Astrocyte (in vitro differentiated cells and primary cell): ENCODE results near the gene RO60. TPM values are rescaled to one million over a fixed set of nuclear protein-coding genes. Genes with fewer than 3 reads are reported as not detected.
A peak's percentile ranks its signal among the peaks of the same experiment; 100 is the strongest.

ENCODE experiments used
- DNase-seq: peaks from one replicate; pipeline ENCODE4 v3.0.0-alpha.2; 2010; ENCODE audit warnings: low read depth
- FAIRE-seq: peaks from 2 replicates; lab custom pipeline; 2011; peaks lifted over from hg19 to GRCh38; lab: Jason Lieb, UNC
- H2AFZ ChIP-seq: 2 replicates; pipeline ENCODE4 v1.6.0; 2012; ENCODE audit warnings: low read depth, low read length, inconsistent platforms
- H3K27ac ChIP-seq: 2 replicates; pipeline ENCODE4 v1.5.1; 2011; ENCODE audit warnings: low read depth, low read length, inconsistent platforms
- H3K27me3 ChIP-seq: 2 replicates; pipeline ENCODE4 v1.6.0; 2011; ENCODE audit warnings: low read length, inconsistent platforms; ENCODE audit not compliant: insufficient read depth
- H3K36me3 ChIP-seq: 2 replicates; pipeline ENCODE4 v1.5.1; 2011; ENCODE audit warnings: low read length, inconsistent platforms; ENCODE audit not compliant: insufficient read depth
- H3K4me1 ChIP-seq: 2 replicates; pipeline ENCODE4 v1.5.1; 2011; ENCODE audit warnings: low read length, inconsistent platforms; ENCODE audit not compliant: insufficient read depth
- H3K4me2 ChIP-seq: 2 replicates; pipeline ENCODE4 v1.6.0; 2012; ENCODE audit warnings: low read length, inconsistent platforms
- H3K4me3 ChIP-seq: 2 replicates; pipeline ENCODE4 v1.5.1; 2011; ENCODE audit warnings: low read depth, mild to moderate bottlenecking, low read length, inconsistent platforms; ENCODE audit not compliant: insufficient read depth
- H3K79me2 ChIP-seq: 2 replicates; pipeline ENCODE4 v1.6.0; 2012; ENCODE audit warnings: mild to moderate bottlenecking, low read length, inconsistent platforms; ENCODE audit not compliant: insufficient read depth
- H3K9ac ChIP-seq: 2 replicates; pipeline ENCODE4 v1.6.0; 2012; ENCODE audit warnings: mild to moderate bottlenecking, low read length, inconsistent platforms
- H3K9me3 ChIP-seq: 2 replicates; pipeline ENCODE4 v1.5.1; 2012; ENCODE audit warnings: low read depth, mild to moderate bottlenecking, low read length, inconsistent platforms; ENCODE audit not compliant: insufficient read depth
- H4K20me1 ChIP-seq: 2 replicates; pipeline ENCODE4 v1.6.0; 2012; ENCODE audit warnings: low read length, inconsistent platforms; ENCODE audit not compliant: insufficient read depth
- H3K27ac Mint-ChIP-seq: one replicate; pipeline ENCODE4 v1.8.0; 2021; ENCODE audit warnings: mild to moderate bottlenecking, mixed read lengths; ENCODE audit not compliant: unreplicated experiment
- H3K27me3 Mint-ChIP-seq: one replicate; pipeline ENCODE4 v1.8.0; 2021; ENCODE audit warnings: low read depth, mixed read lengths; ENCODE audit not compliant: unreplicated experiment
- H3K36me3 Mint-ChIP-seq: one replicate; pipeline ENCODE4 v1.8.0; 2021; ENCODE audit warnings: low read depth, mixed read lengths; ENCODE audit not compliant: unreplicated experiment
- H3K4me1 Mint-ChIP-seq: one replicate; pipeline ENCODE4 v1.8.0; 2021; ENCODE audit warnings: low read depth, mixed read lengths; ENCODE audit not compliant: unreplicated experiment
- H3K4me3 Mint-ChIP-seq: one replicate; pipeline ENCODE4 v1.8.0; 2021; ENCODE audit warnings: mild to moderate bottlenecking, moderate library complexity, mixed read lengths; ENCODE audit not compliant: unreplicated experiment
- H3K9me3 Mint-ChIP-seq: one replicate; pipeline ENCODE4 v1.8.0; 2021; ENCODE audit warnings: mild to moderate bottlenecking, mixed read lengths; ENCODE audit not compliant: unreplicated experiment
- CTCF ChIP-seq: IDR thresholded peaks from 2 replicates; pipeline ENCODE4 v1.5.1; 2011; ENCODE audit warnings: low read depth, mild to moderate bottlenecking, inconsistent platforms, low read length, moderate library complexity; ENCODE audit not compliant: insufficient read depth
- EZH2 ChIP-seq: IDR thresholded peaks from 2 replicates; pipeline ENCODE4 v1.6.1; 2012; ENCODE audit warnings: mild to moderate bottlenecking, low read length, inconsistent platforms; ENCODE audit not compliant: insufficient read depth
- total RNA-seq: library from RNA; stranded (reverse); gene quantifications from 2 replicates; pipeline ENCODE4 v1.2.1, GENCODE V29; 2021

Gene RO60
- total RNA-seq, 1 donor from 2014 or later, result 134 TPM

GRCh38 chr1:193019442-193020026 is 39.9 kb upstream of the RO60 start:
- H3K27ac ChIP-seq, result no peak overlapping the region
- no peak overlapping the region for H3K4me2 ChIP-seq
- H3K36me3 Mint-ChIP-seq, result no peaks in the 10 kb centered on the region
- H3K9me3 Mint-ChIP-seq, result no peaks in the 10 kb centered on the region
- H2AFZ ChIP-seq, result no peak overlapping the region
- H3K4me1 Mint-ChIP-seq, result peaks cover 2% of the 10 kb centered on the region
- H4K20me1 ChIP-seq, result no peaks in the 10 kb centered on the region
- H3K9ac ChIP-seq, result no peak overlapping the region
- H3K79me2 ChIP-seq, result no peaks in the 10 kb centered on the region
- H3K4me3 ChIP-seq, result no peak overlapping the region
- H3K27ac Mint-ChIP-seq, result no peak overlapping the region
- FAIRE-seq (peak; percentile 9), DNase-seq (peak; percentile 34)
- H3K36me3 ChIP-seq, result peaks cover 5% of the 10 kb centered on the region
- H3K27me3 ChIP-seq, result no peaks in the 10 kb centered on the region
- no peaks in the 10 kb centered on the region for H3K9me3 ChIP-seq
- TF ChIP-seq CTCF (peak; percentile 36), EZH2 (no peak)
- no peak overlapping the region for H3K4me3 Mint-ChIP-seq
- peaks cover 2% of the 10 kb centered on the region for H3K4me1 ChIP-seq
- no peaks in the 10 kb centered on the region for H3K27me3 Mint-ChIP-seq

GRCh38 chr1:193025218-193025617 is 34.2 kb upstream of the RO60 start:
- no peaks in the 10 kb centered on the region for H4K20me1 ChIP-seq
- H2AFZ ChIP-seq, result no peak overlapping the region
- no peak overlapping the region for H3K4me2 ChIP-seq
- Mint-ChIP-seq H3K27ac (no peak overlapping the region), H3K27me3 (no peaks in the 10 kb centered on the region), H3K4me1 (no peaks in the 10 kb centered on the region), H3K4me3 (no peak overlapping the region), H3K36me3 (no peaks in the 10 kb centered on the region), H3K9me3 (no peaks in the 10 kb centered on the region)
- TF ChIP-seq CTCF, result no peak
- no peak for TF ChIP-seq EZH2
- H3K9ac ChIP-seq, result no peak overlapping the region
- H3K4me1 ChIP-seq, result no peaks in the 10 kb centered on the region
- no peaks in the 10 kb centered on the region for H3K9me3 ChIP-seq
- no peak for FAIRE-seq
- H3K27me3 ChIP-seq, result no peaks in the 10 kb centered on the region
- DNase-seq, result no peak
- peaks cover 2% of the 10 kb centered on the region for H3K79me2 ChIP-seq
- H3K36me3 ChIP-seq, result peaks cover 20% of the 10 kb centered on the region
- H3K4me3 ChIP-seq, result no peak overlapping the region
- no peak overlapping the region for H3K27ac ChIP-seq

GRCh38 chr1:193030280-193030679 is 29.1 kb upstream of the RO60 start:
- FAIRE-seq (no peak), DNase-seq (no peak)
- H3K27ac Mint-ChIP-seq, result no peak overlapping the region
- peaks cover 6% of the 10 kb centered on the region for H3K36me3 Mint-ChIP-seq
- H3K4me1 ChIP-seq, result no peaks in the 10 kb centered on the region
- no peaks in the 10 kb centered on the region for H3K9me3 ChIP-seq
- H3K4me1 Mint-ChIP-seq, result no peaks in the 10 kb centered on the region
- no peaks in the 10 kb centered on the region for H3K9me3 Mint-ChIP-seq
- TF ChIP-seq CTCF (no peak), EZH2 (no peak)
- no peak overlapping the region for H3K4me3 ChIP-seq
- no peaks in the 10 kb centered on the region for H3K27me3 ChIP-seq
- H2AFZ ChIP-seq, result no peak overlapping the region
- no peak overlapping the region for H3K27ac ChIP-seq
- no peaks in the 10 kb centered on the region for H4K20me1 ChIP-seq
- no peaks in the 10 kb centered on the region for H3K27me3 Mint-ChIP-seq
- H3K9ac ChIP-seq, result no peak overlapping the region
- peaks cover 29% of the 10 kb centered on the region for H3K79me2 ChIP-seq
- peaks cover 15% of the 10 kb centered on the region for H3K36me3 ChIP-seq
- H3K4me3 Mint-ChIP-seq, result no peak overlapping the region
- no peak overlapping the region for H3K4me2 ChIP-seq
